ENCODE measurements around the gene PNPLA5. TPM values are rescaled to one million over a fixed set of nuclear protein-coding genes. Genes with fewer than 3 reads are reported as not detected.
A peak's percentile ranks its signal among the peaks of the same experiment; 100 is the strongest.

The PNPLA5 gene
- total and polyA plus RNA-seq, 2 of the 13 experiments (the other 11 are each of a cell fraction or from before 2014, with no cell fraction given), result not detected

DNA sequence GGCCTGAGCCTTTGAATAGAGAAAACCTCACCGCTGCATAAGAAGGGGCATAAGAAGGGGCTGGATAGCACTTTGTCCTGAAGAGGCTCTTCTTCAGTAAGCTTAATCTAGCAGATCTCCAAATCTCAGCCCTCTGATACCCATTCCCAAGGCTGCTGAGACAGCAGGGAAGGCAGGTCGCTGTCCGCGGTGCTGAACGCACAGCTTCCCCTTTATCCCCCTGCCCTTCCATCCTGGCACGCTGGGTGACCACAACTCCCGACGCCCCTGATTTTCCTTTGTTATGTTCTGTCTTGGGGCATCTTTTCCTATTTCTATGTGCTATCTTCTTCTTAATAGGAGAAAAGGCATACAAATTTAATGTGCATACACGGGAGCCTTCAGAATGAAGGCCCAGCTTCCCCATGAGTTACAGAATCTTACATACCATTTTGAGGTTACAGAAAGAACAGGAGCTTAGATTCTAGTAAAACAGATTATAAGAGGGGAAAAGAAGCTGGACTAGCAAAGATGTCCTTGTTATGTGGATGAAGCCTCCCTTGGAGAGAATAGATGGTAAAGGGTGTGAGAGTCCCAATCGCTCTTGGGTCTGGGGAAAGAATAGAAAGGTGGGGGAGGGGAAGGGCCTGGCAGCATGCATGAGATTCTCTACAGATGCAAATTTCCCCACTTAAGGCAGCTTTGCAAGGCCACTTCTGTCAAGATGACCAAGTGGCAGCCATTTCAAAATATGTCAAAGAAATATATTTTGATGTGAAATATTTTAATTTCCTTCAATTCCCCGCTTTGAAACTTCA is 23.8 kb downstream of the PNPLA5 start (continued):
- TF ChIP-seq, protein P1, sequence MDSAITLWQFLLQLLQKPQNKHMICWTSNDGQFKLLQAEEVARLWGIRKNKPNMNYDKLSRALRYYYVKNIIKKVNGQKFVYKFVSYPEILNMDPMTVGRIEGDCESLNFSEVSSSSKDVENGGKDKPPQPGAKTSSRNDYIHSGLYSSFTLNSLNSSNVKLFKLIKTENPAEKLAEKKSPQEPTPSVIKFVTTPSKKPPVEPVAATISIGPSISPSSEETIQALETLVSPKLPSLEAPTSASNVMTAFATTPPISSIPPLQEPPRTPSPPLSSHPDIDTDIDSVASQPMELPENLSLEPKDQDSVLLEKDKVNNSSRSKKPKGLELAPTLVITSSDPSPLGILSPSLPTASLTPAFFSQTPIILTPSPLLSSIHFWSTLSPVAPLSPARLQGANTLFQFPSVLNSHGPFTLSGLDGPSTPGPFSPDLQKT (CRISPR knock-in tag; IDR thresholded peaks at IDR 0.05; ENCODE audit: borderline replicate concordance), result no peak
- no peak for TF ChIP-seq NFATC3 (CRISPR knock-in tag; IDR thresholded peaks at IDR 0.05)
- TF ChIP-seq, protein P2, sequence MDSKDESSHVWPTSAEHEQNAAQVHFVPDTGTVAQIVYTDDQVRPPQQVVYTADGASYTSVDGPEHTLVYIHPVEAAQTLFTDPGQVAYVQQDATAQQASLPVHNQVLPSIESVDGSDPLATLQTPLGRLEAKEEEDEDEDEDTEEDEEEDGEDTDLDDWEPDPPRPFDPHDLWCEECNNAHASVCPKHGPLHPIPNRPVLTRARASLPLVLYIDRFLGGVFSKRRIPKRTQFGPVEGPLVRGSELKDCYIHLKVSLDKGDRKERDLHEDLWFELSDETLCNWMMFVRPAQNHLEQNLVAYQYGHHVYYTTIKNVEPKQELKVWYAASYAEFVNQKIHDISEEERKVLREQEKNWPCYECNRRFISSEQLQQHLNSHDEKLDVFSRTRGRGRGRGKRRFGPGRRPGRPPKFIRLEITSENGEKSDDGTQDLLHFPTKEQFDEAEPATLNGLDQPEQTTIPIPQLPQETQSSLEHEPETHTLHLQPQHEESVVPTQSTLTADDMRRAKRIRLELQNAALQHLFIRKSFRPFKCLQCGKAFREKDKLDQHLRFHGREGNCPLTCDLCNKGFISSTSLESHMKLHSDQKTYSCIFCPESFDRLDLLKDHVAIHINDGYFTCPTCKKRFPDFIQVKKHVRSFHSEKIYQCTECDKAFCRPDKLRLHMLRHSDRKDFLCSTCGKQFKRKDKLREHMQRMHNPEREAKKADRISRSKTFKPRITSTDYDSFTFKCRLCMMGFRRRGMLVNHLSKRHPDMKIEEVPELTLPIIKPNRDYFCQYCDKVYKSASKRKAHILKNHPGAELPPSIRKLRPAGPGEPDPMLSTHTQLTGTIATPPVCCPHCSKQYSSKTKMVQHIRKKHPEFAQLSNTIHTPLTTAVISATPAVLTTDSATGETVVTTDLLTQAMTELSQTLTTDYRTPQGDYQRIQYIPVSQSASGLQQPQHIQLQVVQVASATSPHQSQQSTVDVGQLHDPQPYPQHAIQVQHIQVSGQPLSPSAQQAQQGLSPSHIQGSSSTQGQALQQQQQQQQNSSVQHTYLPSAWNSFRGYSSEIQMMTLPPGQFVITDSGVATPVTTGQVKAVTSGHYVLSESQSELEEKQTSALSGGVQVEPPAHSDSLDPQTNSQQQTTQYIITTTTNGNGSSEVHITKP (CRISPR knock-in tag; IDR thresholded peaks at IDR 0.05; ENCODE audit: low read depth), result peak; percentile 47; the same call in 1 of the 2 replicates
- TF ChIP-seq, protein P3, sequence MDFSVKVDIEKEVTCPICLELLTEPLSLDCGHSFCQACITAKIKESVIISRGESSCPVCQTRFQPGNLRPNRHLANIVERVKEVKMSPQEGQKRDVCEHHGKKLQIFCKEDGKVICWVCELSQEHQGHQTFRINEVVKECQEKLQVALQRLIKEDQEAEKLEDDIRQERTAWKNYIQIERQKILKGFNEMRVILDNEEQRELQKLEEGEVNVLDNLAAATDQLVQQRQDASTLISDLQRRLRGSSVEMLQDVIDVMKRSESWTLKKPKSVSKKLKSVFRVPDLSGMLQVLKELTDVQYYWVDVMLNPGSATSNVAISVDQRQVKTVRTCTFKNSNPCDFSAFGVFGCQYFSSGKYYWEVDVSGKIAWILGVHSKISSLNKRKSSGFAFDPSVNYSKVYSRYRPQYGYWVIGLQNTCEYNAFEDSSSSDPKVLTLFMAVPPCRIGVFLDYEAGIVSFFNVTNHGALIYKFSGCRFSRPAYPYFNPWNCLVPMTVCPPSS (IDR thresholded peaks at IDR 0.05), result no peak
- no peak for TF ChIP-seq ADNP (CRISPR knock-in tag; IDR thresholded peaks at IDR 0.05)
- TF ChIP-seq, protein P4, sequence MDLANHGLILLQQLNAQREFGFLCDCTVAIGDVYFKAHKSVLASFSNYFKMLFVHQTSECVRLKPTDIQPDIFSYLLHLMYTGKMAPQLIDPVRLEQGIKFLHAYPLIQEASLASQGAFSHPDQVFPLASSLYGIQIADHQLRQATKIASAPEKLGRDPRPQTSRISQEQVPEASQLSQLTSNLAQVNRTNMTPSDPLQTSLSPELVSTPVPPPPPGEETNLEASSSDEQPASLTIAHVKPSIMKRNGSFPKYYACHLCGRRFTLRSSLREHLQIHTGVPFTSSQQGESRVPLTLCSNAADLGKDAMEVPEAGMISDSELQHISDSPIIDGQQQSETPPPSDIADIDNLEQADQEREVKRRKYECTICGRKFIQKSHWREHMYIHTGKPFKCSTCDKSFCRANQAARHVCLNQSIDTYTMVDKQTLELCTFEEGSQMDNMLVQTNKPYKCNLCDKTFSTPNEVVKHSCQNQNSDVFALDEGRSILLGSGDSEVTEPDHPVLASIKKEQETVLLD (CRISPR knock-in tag; IDR thresholded peaks at IDR 0.05; ENCODE audit: low read depth), result 0 out of 2 replicates have a peak, but pooled peaks have one; percentile 35
- TF ChIP-seq YY1 (IDR thresholded peaks at IDR 0.05; ENCODE audit: insufficient read depth, insufficient replicate concordance, low read depth, low read length), result no peak
- TF ChIP-seq ZNF496 (CRISPR knock-in tag; IDR thresholded peaks at IDR 0.05; ENCODE audit: insufficient replicate concordance), result no peak
- TF ChIP-seq, protein P5, sequence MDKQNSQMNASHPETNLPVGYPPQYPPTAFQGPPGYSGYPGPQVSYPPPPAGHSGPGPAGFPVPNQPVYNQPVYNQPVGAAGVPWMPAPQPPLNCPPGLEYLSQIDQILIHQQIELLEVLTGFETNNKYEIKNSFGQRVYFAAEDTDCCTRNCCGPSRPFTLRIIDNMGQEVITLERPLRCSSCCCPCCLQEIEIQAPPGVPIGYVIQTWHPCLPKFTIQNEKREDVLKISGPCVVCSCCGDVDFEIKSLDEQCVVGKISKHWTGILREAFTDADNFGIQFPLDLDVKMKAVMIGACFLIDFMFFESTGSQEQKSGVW (CRISPR knock-in tag; IDR thresholded peaks at IDR 0.05; ENCODE audit: borderline replicate concordance), result no peak
- TF ChIP-seq ZNF460 (CRISPR knock-in tag; IDR thresholded peaks at IDR 0.05; ENCODE audit: borderline replicate concordance), result no peak
- TF ChIP-seq ZNF180 (CRISPR knock-in tag; IDR thresholded peaks at IDR 0.05; ENCODE audit: borderline replicate concordance, low read depth), result no peak
- TF ChIP-seq NFE2 (CRISPR knock-in tag; IDR thresholded peaks at IDR 0.05), result no peak
- 0 out of 2 replicates have a peak, but pooled peaks have one; percentile 29 for TF ChIP-seq NCOA2 (CRISPR knock-in tag; IDR thresholded peaks at IDR 0.05)
- no peak for TF ChIP-seq FOXA1 (IDR thresholded peaks at IDR 0.05)
- TF ChIP-seq FOXA1 (CRISPR knock-in tag; IDR thresholded peaks at IDR 0.05), result no peak
- no peak for TF ChIP-seq RELA (CRISPR knock-in tag; IDR thresholded peaks at IDR 0.05)
- peak; percentile 75; the same call in 1 of the 2 replicates for TF ChIP-seq ZNF256 (CRISPR knock-in tag; conservative IDR thresholded peaks at IDR 0.05)
- no peak for TF ChIP-seq EP300 (IDR thresholded peaks at IDR 0.05; ENCODE audit: low read depth in 2 of 2, low read length in 2 of 2)
- TF ChIP-seq EP300 (CRISPR knock-in tag; IDR thresholded peaks at IDR 0.05; ENCODE audit: borderline replicate concordance), result no peak
- TF ChIP-seq PHB2 (IDR thresholded peaks at IDR 0.05; ENCODE audit: partially characterized antibody), result no peak
- no peak for TF ChIP-seq NFKBIZ (CRISPR knock-in tag; IDR thresholded peaks at IDR 0.05)
- TF ChIP-seq TOE1 (CRISPR knock-in tag; IDR thresholded peaks at IDR 0.05), result no peak

Data from HepG2 (cell line).